Upper lobe of left lung (tissue), 4 donors: ENCODE results near the gene LTO1.

Experiments used
- POLR2AphosphoS5 ChIP-seq, 2 donors: sonication (generic); formaldehyde crosslinking; IDR thresholded peaks; one replicate each; pipeline ENCODE4 v1.5.1; 2017; ENCODE audit warnings: antibody characterized with exemption in 2 of 2
- TF ChIP-seq, protein P1 (sequence below), 6 experiments: fragments of 450-650 bp in 4 of 6; fragments of 200-600 bp in 2 of 6; sonication (generic) in 2 of 6; IDR thresholded peaks; one replicate each; pipeline ENCODE4 v1.5.1; 2016 to 2019; ENCODE audit warnings: antibody characterized with exemption in 6 of 6

DNA sequence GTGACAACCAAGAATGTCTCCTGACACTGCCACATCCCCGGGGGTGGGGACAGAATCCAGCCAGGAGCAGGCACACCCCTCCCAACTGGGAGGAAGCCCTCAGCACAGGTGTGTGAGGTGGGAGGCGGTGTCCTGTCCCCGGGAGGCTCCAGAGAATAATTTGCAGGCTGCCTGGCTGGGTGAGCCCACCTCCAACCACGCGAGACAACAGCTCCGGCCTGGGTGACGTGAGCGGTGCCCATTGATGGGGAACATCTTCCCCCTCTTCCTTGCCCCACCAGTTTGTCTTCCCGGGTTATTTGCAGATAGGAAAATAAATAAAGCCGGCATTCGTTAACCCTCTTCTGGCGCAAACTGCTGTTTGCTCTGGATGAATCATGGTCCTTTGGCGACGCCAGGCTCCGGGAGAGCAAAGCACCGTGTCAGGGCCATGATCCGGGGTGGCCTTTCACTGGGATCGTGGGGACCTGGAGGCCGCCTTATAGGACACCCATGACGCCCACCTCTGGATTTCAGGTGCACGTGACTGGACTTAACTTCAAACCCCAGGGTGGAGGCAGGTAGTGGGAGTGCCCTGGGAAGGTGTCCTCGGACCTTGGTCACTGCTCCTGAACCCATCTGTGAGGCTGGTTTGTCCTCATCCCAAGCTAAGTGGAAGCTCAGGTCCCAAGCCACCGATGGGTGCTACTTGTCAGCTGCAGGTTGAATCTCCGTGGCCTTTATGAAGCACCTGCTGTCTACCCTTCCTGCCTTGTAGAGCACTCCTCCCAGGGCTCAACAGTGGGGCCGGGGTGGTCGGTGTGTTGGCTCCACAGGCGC, 20.3 kb downstream of the LTO1 start:
- no peak for TF ChIP-seq POLR2AphosphoS5 (IDR thresholded peaks at IDR 0.05)
- TF ChIP-seq, protein P1, sequence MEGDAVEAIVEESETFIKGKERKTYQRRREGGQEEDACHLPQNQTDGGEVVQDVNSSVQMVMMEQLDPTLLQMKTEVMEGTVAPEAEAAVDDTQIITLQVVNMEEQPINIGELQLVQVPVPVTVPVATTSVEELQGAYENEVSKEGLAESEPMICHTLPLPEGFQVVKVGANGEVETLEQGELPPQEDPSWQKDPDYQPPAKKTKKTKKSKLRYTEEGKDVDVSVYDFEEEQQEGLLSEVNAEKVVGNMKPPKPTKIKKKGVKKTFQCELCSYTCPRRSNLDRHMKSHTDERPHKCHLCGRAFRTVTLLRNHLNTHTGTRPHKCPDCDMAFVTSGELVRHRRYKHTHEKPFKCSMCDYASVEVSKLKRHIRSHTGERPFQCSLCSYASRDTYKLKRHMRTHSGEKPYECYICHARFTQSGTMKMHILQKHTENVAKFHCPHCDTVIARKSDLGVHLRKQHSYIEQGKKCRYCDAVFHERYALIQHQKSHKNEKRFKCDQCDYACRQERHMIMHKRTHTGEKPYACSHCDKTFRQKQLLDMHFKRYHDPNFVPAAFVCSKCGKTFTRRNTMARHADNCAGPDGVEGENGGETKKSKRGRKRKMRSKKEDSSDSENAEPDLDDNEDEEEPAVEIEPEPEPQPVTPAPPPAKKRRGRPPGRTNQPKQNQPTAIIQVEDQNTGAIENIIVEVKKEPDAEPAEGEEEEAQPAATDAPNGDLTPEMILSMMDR (IDR thresholded peaks at IDR 0.05) = no peak
